SK-N-MC (cell line): ENCODE measurements around the gene SPAM1.

Experiments used
- EZH2 ChIP-seq: fragments of 200-600 bp; sonication (generic); IDR thresholded peaks from one replicate; pipeline ENCODE4 v1.6.1; 2017; ENCODE audit warnings: antibody characterized with exemption
- POLR2AphosphoS5 ChIP-seq: IDR thresholded peaks from 2 replicates; pipeline ENCODE4 v1.6.1; 2012; ENCODE audit warnings: mild to moderate bottlenecking, low read depth, low read length, borderline replicate concordance

DNA sequence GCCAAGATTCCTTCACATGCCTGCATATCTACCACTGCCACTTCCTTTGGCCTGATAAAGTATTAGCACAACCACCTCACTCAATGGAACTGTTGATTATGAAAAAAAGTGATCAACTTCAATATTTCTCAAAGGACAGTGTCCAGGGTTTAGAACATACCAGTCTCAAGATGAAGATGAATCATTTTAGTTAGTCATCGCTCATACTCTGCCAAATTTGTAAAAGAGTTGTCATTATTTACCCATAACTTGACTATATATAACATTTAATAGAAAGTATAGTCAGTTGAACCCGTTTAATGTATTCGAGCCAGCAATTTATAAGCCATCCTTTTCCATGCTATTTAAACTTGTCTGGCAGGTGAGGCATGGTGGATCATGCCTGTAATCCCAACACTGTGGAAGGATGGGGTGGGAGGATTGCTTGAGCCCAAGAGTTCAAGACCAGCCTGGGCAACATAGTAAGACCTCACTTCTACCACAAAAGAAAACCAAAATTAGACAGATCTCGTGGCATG lies 33.2 kb downstream of the SPAM1 start:
- TF ChIP-seq POLR2AphosphoS5 (no peak), EZH2 (no peak)
